ENCODE results near the gene IFNL2. TPM values are rescaled to one million over a fixed set of nuclear protein-coding genes. Genes with fewer than 3 reads are reported as not detected.
A peak's percentile ranks its signal among the peaks of the same experiment; 100 is the strongest.
"Not testable (repeated sequence)": the region's sequence is repeated elsewhere in the genome, so short reads cannot be mapped to it uniquely, and the experiment has no call there.

The IFNL2 gene
- total RNA-seq, 1 experiment from 2014 or later: not detected

GRCh38 chr19:39252458-39252857 is 15.7 kb upstream of the IFNL2 start:
- no peak for DNase-seq (ENCODE audit: low spot score)

- DNase-seq (ENCODE audit: low spot score): no peak
Observed at GRCh38 chr19:39253374-39254149, 14.6 kb upstream of the IFNL2 start.

- no peak for DNase-seq (ENCODE audit: low spot score)
Observed at GRCh38 chr19:39254531-39255345, 13.5 kb upstream of the IFNL2 start.

GRCh38 chr19:39257227-39257626 is 11.0 kb upstream of the IFNL2 start:
- DNase-seq (ENCODE audit: low spot score): no peak

GRCh38 chr19:39261704-39262103 is 6.5 kb upstream of the IFNL2 start:
- DNase-seq (ENCODE audit: low spot score): no peak

GRCh38 chr19:39262496-39262895 is 5.7 kb upstream of the IFNL2 start:
- DNase-seq (ENCODE audit: low spot score): no peak

- no peak for DNase-seq (ENCODE audit: low spot score)
Observed at GRCh38 chr19:39263912-39264305, 4.3 kb upstream of the IFNL2 start.

GRCh38 chr19:39264306-39265290 is 3.6 kb upstream of the IFNL2 start:
- DNase-seq (ENCODE audit: low spot score): no peak

- DNase-seq (ENCODE audit: low spot score): no peak
Observed at GRCh38 chr19:39265321-39265916, 2.8 kb upstream of the IFNL2 start.

- not testable (repeated sequence) for DNase-seq (ENCODE audit: low spot score)
Observed at GRCh38 chr19:39268531-39269223, 481 bp downstream of the IFNL2 start.

- not testable (repeated sequence) for DNase-seq (ENCODE audit: low spot score)
Observed at GRCh38 chr19:39269369-39269768, 1.2 kb downstream of the IFNL2 start.

- DNase-seq (ENCODE audit: low spot score): no peak
Observed at GRCh38 chr19:39270036-39270871, 2.1 kb downstream of the IFNL2 start.

GRCh38 chr19:39273859-39274258 is 5.7 kb downstream of the IFNL2 start:
- DNase-seq (ENCODE audit: low spot score): not testable (repeated sequence)

- DNase-seq (ENCODE audit: low spot score): no peak
Observed at GRCh38 chr19:39275578-39275977, 7.4 kb downstream of the IFNL2 start.

GRCh38 chr19:39276740-39277139 is 8.5 kb downstream of the IFNL2 start:
- no peak for DNase-seq (ENCODE audit: low spot score)

GRCh38 chr19:39277598-39277997 is 9.4 kb downstream of the IFNL2 start:
- peak; percentile 56 for DNase-seq (ENCODE audit: low spot score)

- no peak for DNase-seq (ENCODE audit: low spot score)
Observed at GRCh38 chr19:39282021-39282420, 13.8 kb downstream of the IFNL2 start.

GRCh38 chr19:39284032-39284431 is 15.8 kb downstream of the IFNL2 start:
- no peak for DNase-seq (ENCODE audit: low spot score)

- no peak for DNase-seq (ENCODE audit: low spot score)
Observed at GRCh38 chr19:39293394-39293793, 25.2 kb downstream of the IFNL2 start.

All from HT-29 (cell line).